Left lung (tissue), 10 donors: ENCODE measurements around the gene OVCH1. TPM values are rescaled to one million over a fixed set of nuclear protein-coding genes. Genes with fewer than 3 reads are reported as not detected.
"Not testable (repeated sequence)": the region's sequence is repeated elsewhere in the genome, so short reads cannot be mapped to it uniquely, and the experiment has no call there.

Experiments
- ATAC-seq: fragments of 200-7000 bp; cut with Tn5 transposase; one replicate; pipeline ENCODE4 v1.9.1; 2020; ENCODE audit warnings: moderate library complexity
- DNase-seq, 4 donors: peaks; one replicate each; pipeline ENCODE4 v3.0.0-alpha.2; 2013 to 2020
- H3K27ac ChIP-seq, 2 donors: fragments of 200-600 bp; sonication (generic) in 1 of 2; one replicate each; pipeline versions ENCODE4 v1.5.0 to v1.8.0; 2020 to 2021
- H3K27me3 ChIP-seq, 2 donors: fragments of 200-600 bp; sonication (generic) in 1 of 2; one replicate each; pipeline versions ENCODE4 v1.5.0 to v1.8.0; 2020 to 2021
- H3K36me3 ChIP-seq, 2 donors: fragments of 200-600 bp; sonication (generic) in 1 of 2; one replicate each; pipeline versions ENCODE4 v1.5.0 to v1.8.0; 2020 to 2021
- H3K4me1 ChIP-seq, 2 donors: fragments of 200-600 bp; one replicate each; pipeline ENCODE4 v1.8.0; 2021
- H3K4me3 ChIP-seq, 2 donors: fragments of 200-600 bp; sonication (generic) in 1 of 2; one replicate each; pipeline versions ENCODE4 v1.5.0 to v1.8.0; 2020 to 2021; ENCODE audit warnings: mild to moderate bottlenecking in 1 of 2
- H3K9me3 ChIP-seq, 2 donors: fragments of 200-600 bp; sonication (generic) in 1 of 2; one replicate each; pipeline versions ENCODE4 v1.5.0 to v1.8.0; 2020 to 2021
- intact Hi-C, 2 donors: fragments of 100-400 bp; cut with DNase I; formaldehyde crosslinking; loops; one replicate each; pipeline versions ENCODE4 v1.11.2 to v1.14.2; 2022
- polyA plus RNA-seq, 6 donors: library from polyadenylated mRNA; unstranded; fragments of 120-200 nt; gene quantifications; one replicate each; pipeline ENCODE4 v1.2.1, GENCODE V29; 2013; ENCODE audit not compliant: insufficient read length in 6 of 6
- total RNA-seq, 2 donors: library from RNA; stranded (reverse); fragmentation: NEBNext Ultra II Directional; extraction: Animal tissue kit (Norgen Biotek cat#: 25700); gene quantifications; one replicate each; pipeline ENCODE4 v1.2.1, GENCODE V29; 2021
- TF ChIP-seq, protein P1 (sequence below), 2 donors: fragments of 200-600 bp; sonication (generic) in 1 of 2; IDR thresholded peaks; one replicate each; pipeline versions ENCODE4 v1.5.0 to v1.8.0; 2021; ENCODE audit warnings: antibody characterized with exemption in 2 of 2
- donor health status: DM: no; HTN: yes; CAD: no.
- donor health status: DM: no; HTN: no; CAD: no.

The OVCH1 gene
- total and polyA plus RNA-seq, 8 donors, result 0.04 to 0.89 (median 0.20) TPM; not detected in 5

GRCh38 chr12:29395356-29395755 lies 102.1 kb downstream of the OVCH1 start:
- H3K4me3 ChIP-seq, result no peak overlapping the region
- TF ChIP-seq, protein P1, sequence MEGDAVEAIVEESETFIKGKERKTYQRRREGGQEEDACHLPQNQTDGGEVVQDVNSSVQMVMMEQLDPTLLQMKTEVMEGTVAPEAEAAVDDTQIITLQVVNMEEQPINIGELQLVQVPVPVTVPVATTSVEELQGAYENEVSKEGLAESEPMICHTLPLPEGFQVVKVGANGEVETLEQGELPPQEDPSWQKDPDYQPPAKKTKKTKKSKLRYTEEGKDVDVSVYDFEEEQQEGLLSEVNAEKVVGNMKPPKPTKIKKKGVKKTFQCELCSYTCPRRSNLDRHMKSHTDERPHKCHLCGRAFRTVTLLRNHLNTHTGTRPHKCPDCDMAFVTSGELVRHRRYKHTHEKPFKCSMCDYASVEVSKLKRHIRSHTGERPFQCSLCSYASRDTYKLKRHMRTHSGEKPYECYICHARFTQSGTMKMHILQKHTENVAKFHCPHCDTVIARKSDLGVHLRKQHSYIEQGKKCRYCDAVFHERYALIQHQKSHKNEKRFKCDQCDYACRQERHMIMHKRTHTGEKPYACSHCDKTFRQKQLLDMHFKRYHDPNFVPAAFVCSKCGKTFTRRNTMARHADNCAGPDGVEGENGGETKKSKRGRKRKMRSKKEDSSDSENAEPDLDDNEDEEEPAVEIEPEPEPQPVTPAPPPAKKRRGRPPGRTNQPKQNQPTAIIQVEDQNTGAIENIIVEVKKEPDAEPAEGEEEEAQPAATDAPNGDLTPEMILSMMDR (IDR thresholded peaks at IDR 0.05), result no peak
- intact Hi-C loops, result no loop called here
- H3K9me3 ChIP-seq, result no peaks in the 10 kb centered on the region
- no peak for ATAC-seq
- DNase-seq, result no peak
- H3K4me1 ChIP-seq, result no peaks in the 10 kb centered on the region
- H3K27ac ChIP-seq, result no peak overlapping the region
- H3K36me3 ChIP-seq, result no peaks in the 10 kb centered on the region
- no peaks in the 10 kb centered on the region for H3K27me3 ChIP-seq

DNA sequence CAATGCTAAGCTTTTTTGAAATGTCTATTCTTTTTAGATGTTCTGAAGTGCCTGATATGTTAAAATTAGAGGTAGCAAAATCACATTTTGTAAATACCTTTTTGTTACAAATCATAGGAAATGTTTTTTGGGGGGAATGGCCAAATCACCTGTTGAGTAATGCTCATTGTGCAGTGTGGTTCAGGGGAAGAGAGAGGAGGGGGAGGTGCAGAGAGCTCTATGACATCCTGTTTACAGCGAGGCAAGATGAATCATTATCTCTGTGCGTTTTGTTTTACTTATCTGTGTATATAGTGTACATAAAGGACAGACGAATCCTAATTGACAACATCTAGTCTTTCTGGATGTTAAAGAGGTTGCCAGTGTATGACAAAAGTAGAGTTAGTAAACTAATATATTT lies 107.1 kb downstream of the OVCH1 start:
- H3K4me3 ChIP-seq, H3K36me3 ChIP-seq, ATAC-seq, intact Hi-C loops, DNase-seq, H3K9me3 ChIP-seq, H3K4me1 ChIP-seq, H3K27me3 ChIP-seq: not testable (repeated sequence)
- peak overlapping the region in 1 of 2 donors; percentile 70 for H3K27ac ChIP-seq

DNA sequence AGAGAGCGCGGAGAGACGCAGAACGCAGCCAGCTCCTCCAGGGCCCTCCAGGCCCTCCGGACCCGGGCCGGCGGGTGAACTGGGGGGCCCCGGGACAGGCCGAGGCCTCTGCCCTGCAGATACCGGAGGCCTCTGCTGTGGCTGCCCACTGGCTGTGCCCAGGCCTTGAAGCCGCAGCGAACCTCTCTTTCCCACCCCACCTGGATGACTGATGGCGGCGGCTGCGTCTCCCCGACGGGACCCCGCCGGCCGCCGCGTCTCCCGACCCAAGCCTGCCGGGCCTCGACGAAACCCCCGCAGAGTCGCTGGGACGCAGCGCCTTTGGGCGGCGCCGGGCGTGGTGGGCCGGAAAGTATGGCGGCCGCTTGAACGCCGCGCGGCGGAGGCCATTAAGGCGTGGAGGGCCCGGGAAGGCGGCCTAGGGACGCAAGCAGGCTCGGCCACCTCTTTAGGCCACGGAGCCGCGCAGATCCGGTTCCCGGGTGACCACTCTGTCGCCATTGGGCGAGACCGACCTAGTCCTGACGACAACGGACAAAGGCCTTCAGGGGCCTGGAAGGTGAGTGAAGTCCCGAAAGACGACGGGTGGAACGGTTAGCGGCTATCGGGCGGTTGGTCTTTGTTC lies 108.1 kb downstream of the OVCH1 start:
- ATAC-seq, result no peak

DNA sequence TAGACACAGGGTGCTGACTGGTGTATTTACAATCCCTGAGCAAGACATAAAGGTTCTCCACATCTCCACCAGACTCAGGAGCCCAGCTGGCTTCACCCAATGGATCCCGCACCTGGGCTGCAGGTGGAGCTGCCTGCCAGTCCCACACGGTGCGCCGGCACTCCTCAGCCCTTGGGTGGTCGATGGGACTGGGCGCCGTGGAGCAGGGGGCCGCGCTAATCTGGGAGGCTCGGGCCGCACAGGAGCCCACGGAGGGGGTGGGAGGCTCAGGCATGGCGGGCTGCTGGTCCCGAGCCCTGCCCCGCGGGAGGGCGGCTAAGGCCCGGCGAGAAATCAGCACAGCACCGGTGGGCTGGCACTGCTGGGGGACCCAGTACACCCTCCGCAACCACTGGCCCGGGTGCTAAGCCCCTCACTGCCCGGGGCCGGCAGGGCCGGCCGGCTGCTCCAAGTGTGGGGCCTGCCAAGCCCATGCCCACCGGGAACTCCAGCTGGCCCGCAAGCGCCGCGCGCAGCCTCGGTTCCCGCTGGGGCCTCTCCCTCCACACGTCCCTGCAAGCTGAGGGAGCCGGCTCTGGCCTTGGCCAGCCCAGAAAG lies 111.3 kb downstream of the OVCH1 start:
- H3K27me3 ChIP-seq, H3K27ac ChIP-seq, H3K4me3 ChIP-seq, H3K4me1 ChIP-seq, intact Hi-C loops, ATAC-seq, H3K36me3 ChIP-seq, H3K9me3 ChIP-seq: not testable (repeated sequence)
- DNase-seq, result peak in 1 of 4 donors; percentile 78

More for the DNA sequence above, 108.1 kb downstream of the OVCH1 start:
- H3K9me3 ChIP-seq, result no peaks in the 10 kb centered on the region
- intact Hi-C loops, result no loop called here
- peak overlapping the region in 1 of 2 donors; percentile 2 for H3K4me3 ChIP-seq
- H3K27ac ChIP-seq, result peak overlapping the region in 1 of 2 donors; percentile 70
- H3K36me3 ChIP-seq, result no peaks in the 10 kb centered on the region
- TF ChIP-seq, protein P1 (IDR thresholded peaks at IDR 0.05), result no peak
- no peaks in the 10 kb centered on the region for H3K4me1 ChIP-seq
- DNase-seq, result peak in 1 of 4 donors; percentile 81
- no peaks in the 10 kb centered on the region for H3K27me3 ChIP-seq

DNA sequence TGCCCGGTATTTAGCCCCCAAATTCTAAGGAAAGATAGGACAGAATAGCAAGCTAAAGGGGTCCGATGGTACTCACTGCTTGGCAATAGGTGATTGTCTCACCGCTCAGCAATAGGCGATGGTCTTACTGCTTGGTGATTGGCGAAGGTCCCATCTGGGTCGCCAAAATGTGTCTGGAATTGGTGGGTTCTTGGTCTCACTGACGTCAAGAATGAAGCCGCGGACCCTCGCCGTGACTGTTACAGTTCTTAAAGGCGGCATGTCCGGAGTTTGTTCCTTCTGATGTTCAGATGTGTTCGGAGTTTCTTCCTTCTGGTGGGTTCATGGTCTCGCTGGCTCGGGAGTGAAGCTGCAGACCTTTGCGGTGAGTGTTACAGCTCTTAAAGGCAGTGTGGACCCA lies 112.3 kb downstream of the OVCH1 start:
- ATAC-seq, H3K4me1 ChIP-seq, H3K4me3 ChIP-seq, intact Hi-C loops, H3K36me3 ChIP-seq, H3K27me3 ChIP-seq, H3K27ac ChIP-seq, H3K9me3 ChIP-seq: not testable (repeated sequence)
- DNase-seq, result peak in 1 of 4 donors; percentile 36

DNA sequence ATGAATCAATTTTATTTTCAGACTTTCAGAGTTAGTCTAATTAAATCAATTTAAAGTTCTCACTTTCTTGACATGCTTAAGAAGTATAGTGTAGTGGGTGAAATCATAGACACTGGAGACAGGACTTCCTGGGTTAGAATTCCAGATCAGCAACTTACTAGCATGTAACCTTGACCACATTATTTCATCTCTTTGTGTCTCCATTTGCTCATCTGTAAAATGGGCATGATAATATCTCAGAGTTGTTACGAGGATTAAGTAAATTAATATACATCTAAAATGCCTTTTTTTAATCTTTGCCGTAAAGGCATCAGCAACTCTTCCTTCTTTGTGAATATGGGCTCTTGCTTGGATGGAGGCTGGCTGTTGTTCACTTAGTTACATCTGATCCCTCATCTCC lies 115.2 kb downstream of the OVCH1 start:
- H3K27me3 ChIP-seq, result no peaks in the 10 kb centered on the region
- no peak for ATAC-seq
- peaks cover 0 to 12% of the 10 kb centered on the region in 2 donors for H3K4me1 ChIP-seq
- TF ChIP-seq, protein P1 (IDR thresholded peaks at IDR 0.05), result no peak
- intact Hi-C loops, result no loop called here
- no peaks in the 10 kb centered on the region for H3K36me3 ChIP-seq
- H3K27ac ChIP-seq, result no peak overlapping the region
- H3K4me3 ChIP-seq, result no peak overlapping the region
- no peak for DNase-seq
- H3K9me3 ChIP-seq, result no peaks in the 10 kb centered on the region
